Thyroid gland (tissue), 4 donors: ENCODE data around the gene MAPK8IP3. TPM values are rescaled to one million over a fixed set of nuclear protein-coding genes. Genes with fewer than 3 reads are reported as not detected.

Experiments
- DNase-seq, 2 donors: peaks; one replicate each; pipeline ENCODE4 v3.0.0-alpha.2; 2019
- H3K27ac ChIP-seq, 3 donors: fragments of 200-600 bp; sonication (generic); 1 replicate in 2 of 3; 2 replicates in 1 of 3; pipeline ENCODE4 v1.5.1; 2016 to 2019; ENCODE audit warnings: mild to moderate bottlenecking in 1 of 3, moderate library complexity in 1 of 3
- H3K27me3 ChIP-seq: fragments of 200-600 bp; sonication (generic); one replicate; pipeline ENCODE4 v1.5.1; 2019
- H3K36me3 ChIP-seq, 2 donors: fragments of 200-600 bp; sonication (generic); one replicate each; pipeline ENCODE4 v1.5.1; 2016 to 2019
- H3K4me1 ChIP-seq, 2 donors: fragments of 200-600 bp; sonication (generic); one replicate each; pipeline ENCODE4 v1.5.1; 2017 to 2019
- H3K4me3 ChIP-seq, 3 donors: fragments of 200-600 bp; sonication (generic); replicated peaks in 1 of 3; 1 replicate in 2 of 3; 2 replicates in 1 of 3; pipeline ENCODE4 v1.5.1; 2016; ENCODE audit warnings: mild to moderate bottlenecking in 1 of 3
- H3K9me3 ChIP-seq: fragments of 200-600 bp; sonication (generic); one replicate; pipeline ENCODE4 v1.5.1; 2017
- POLR2A ChIP-seq, 2 donors: fragments of 450-650 bp; IDR thresholded peaks; one replicate each; pipeline ENCODE4 v1.6.1; 2017; ENCODE audit warnings: antibody characterized with exemption in 2 of 2, mild to moderate bottlenecking in 2 of 2, moderate library complexity in 1 of 2
- WGBS, 2 donors: methylation state at CpG; one replicate each; pipeline ENCODE4 v1.1.5; 2017; 5-methylcytosine and 5-hydroxymethylcytosine counted together
- intact Hi-C: fragments of 100-400 bp; cut with DNase I; formaldehyde crosslinking; loops from one replicate; pipeline ENCODE4 v1.15.1; 2023
- total RNA-seq, 4 donors: library from RNA; depleted of rRNA; stranded (reverse); fragments of >200 nt; gene quantifications; one replicate each; pipeline ENCODE4 v1.2.3, GENCODE V29; 2016
- TF ChIP-seq, protein P1 (sequence below), 6 experiments: fragments of 200-600 bp in 3 of 6; fragments of 450-650 bp in 3 of 6; sonication (generic) in 3 of 6; IDR thresholded peaks; one replicate each; pipeline ENCODE4 v1.5.1; 2016 to 2019; ENCODE audit warnings: antibody characterized with exemption in 6 of 6, mild to moderate bottlenecking in 2 of 6, inconsistent platforms in 1 of 6, moderate library complexity in 1 of 6

MAPK8IP3 gene
- total RNA-seq, 4 donors from 2014 or later, result 45.7 to 137 (median 60.4) TPM

DNA sequence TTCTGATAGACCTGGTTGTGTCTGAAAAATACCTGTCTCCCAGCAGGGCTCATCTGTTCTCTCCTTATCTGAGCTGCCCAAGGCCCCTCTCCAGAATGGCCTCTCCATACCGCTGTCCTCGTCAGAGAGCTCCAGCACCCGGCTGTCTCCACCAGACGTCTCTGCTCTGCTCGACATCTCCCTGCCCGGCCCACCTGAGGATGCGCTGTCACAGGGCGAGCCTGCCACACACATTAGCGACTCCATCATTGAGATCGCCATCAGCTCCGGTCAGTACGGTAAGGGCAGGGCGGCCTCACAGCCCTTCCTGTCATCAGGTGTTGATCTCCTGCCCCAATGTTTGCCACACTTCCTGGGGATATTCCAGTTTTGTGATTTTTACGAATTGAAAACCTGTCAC lies 38.1 kb upstream of the MAPK8IP3 start:
- Histone ChIP-seq H3K4me3 (no peak overlapping the region), H3K36me3 (peaks cover 90 to 100% of the 10 kb centered on the region in 2 donors), H3K27ac (no peak overlapping the region), H3K4me1 (no peaks in the 10 kb centered on the region), H3K9me3 (no peaks in the 10 kb centered on the region), H3K27me3 (no peaks in the 10 kb centered on the region)
- TF ChIP-seq POLR2A (IDR thresholded peaks at IDR 0.05), result no peak
- TF ChIP-seq, protein P1, sequence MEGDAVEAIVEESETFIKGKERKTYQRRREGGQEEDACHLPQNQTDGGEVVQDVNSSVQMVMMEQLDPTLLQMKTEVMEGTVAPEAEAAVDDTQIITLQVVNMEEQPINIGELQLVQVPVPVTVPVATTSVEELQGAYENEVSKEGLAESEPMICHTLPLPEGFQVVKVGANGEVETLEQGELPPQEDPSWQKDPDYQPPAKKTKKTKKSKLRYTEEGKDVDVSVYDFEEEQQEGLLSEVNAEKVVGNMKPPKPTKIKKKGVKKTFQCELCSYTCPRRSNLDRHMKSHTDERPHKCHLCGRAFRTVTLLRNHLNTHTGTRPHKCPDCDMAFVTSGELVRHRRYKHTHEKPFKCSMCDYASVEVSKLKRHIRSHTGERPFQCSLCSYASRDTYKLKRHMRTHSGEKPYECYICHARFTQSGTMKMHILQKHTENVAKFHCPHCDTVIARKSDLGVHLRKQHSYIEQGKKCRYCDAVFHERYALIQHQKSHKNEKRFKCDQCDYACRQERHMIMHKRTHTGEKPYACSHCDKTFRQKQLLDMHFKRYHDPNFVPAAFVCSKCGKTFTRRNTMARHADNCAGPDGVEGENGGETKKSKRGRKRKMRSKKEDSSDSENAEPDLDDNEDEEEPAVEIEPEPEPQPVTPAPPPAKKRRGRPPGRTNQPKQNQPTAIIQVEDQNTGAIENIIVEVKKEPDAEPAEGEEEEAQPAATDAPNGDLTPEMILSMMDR (IDR thresholded peaks at IDR 0.05), result no peak
- WGBS, 2 donors, result 94 to 98% methylated on average over 10 to 14 of the region's 14 CpGs
- DNase-seq, result no peak
- intact Hi-C loops, result no loop called here

DNA sequence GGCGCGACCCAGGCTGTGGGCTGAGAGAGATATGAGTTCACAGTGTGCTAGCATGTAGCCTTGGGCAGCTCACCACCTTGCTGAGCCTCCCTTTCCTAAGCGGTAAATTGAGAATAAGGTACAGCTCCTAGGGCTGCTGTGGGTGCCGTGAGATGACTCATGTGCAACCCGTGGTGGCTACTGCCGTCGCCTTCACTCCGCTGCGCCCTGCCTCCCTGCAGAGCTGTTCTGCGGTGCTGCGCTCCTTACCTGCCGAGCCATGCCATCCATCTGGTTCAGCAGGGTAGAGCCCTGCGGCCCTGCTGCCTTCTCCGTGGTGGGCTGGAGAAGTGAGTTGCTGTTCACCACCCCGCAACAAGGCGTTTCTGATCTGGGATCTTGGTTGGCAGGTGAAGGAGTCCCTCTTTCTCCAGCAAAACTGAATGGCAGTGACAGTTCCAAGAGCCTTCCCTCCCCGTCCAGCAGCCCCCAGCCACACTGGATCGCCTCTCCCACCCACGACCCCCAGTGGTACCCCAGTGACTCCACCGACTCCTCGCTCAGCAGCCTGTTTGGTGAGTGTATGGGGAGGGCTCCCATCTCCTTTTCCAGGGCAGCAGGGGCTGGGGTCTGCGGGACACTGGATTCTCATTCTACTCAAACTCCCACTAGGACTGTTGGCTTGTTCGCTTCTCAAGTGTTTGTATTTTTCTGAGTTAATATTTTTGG lies 37.2 kb upstream of the MAPK8IP3 start:
- TF ChIP-seq, protein P1 (IDR thresholded peaks at IDR 0.05), result no peak
- no peak for TF ChIP-seq POLR2A (IDR thresholded peaks at IDR 0.05)
- Histone ChIP-seq H3K27me3 (no peaks in the 10 kb centered on the region), H3K36me3 (peaks cover 86 to 97% of the 10 kb centered on the region in 2 donors), H3K4me1 (no peaks in the 10 kb centered on the region), H3K4me3 (no peak overlapping the region), H3K27ac (no peak overlapping the region), H3K9me3 (no peaks in the 10 kb centered on the region)
- 93 to 97% methylated on average over 10 to 18 of the region's 23 CpGs for WGBS, 2 donors
- no peak for DNase-seq
- intact Hi-C loops, result no loop called here

DNA sequence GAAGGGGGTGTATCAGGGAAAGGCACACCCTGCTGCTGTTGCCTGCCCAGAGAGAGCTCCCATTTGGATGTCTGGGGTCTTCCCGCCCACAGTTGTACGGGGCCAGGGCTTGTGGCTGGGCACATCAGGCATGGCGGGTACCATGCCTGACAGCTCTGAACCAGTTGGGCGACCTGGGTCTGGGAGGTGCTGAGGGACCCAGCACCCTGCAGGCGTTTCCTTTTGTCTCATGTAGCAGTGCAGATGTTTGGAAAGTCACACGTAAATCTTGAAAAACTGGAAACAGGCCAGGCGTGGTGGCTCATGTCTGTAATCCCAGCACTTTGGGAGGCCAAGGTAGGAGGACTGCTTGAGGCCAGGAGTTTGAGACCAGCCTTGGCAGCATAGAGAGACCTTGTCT lies 36.3 kb upstream of the MAPK8IP3 start:
- TF ChIP-seq, protein P1 (IDR thresholded peaks at IDR 0.05), result no peak
- TF ChIP-seq POLR2A (IDR thresholded peaks at IDR 0.05), result no peak
- H3K27me3 ChIP-seq, result no peaks in the 10 kb centered on the region
- no peak for DNase-seq
- H3K27ac ChIP-seq, result no peak overlapping the region
- intact Hi-C loops, result no loop called here
- H3K9me3 ChIP-seq, result no peaks in the 10 kb centered on the region
- no peak overlapping the region for H3K4me3 ChIP-seq
- peaks cover 87 to 95% of the 10 kb centered on the region in 2 donors for H3K36me3 ChIP-seq
- WGBS, 2 donors, result 93 to 96% methylated on average over 7 of the region's 7 CpGs
- no peaks in the 10 kb centered on the region for H3K4me1 ChIP-seq

DNA sequence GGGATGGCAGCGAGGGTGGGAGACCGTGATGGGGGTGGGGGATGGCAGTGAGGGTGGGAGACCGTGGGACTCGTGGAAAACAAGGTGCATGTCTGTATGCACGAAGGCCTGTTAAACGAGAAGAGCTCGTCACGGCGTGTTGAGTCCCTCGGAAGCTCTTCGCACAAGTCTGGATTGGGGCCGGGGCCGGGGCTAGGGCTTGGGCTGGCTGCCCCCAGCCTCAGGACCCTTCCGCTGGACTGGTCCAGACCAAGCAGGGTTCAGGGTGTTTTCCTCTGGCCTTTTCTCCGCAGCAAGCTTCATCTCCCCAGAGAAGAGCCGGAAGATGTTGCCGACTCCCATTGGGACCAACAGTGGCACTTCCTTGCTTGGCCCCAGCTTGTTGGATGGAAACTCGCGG lies 35.6 kb upstream of the MAPK8IP3 start:
- H3K4me1 ChIP-seq, result no peaks in the 10 kb centered on the region
- H3K36me3 ChIP-seq, result peaks cover 83 to 95% of the 10 kb centered on the region in 2 donors
- H3K27me3 ChIP-seq, result no peaks in the 10 kb centered on the region
- TF ChIP-seq POLR2A (IDR thresholded peaks at IDR 0.05), result no peak
- TF ChIP-seq, protein P1 (IDR thresholded peaks at IDR 0.05), result no peak
- H3K9me3 ChIP-seq, result no peaks in the 10 kb centered on the region
- DNase-seq, result no peak
- no peak overlapping the region for H3K4me3 ChIP-seq
- no peak overlapping the region for H3K27ac ChIP-seq
- 92 to 95% methylated on average over 16 to 18 of the region's 19 CpGs for WGBS, 2 donors
- intact Hi-C loops, result no loop called here

DNA sequence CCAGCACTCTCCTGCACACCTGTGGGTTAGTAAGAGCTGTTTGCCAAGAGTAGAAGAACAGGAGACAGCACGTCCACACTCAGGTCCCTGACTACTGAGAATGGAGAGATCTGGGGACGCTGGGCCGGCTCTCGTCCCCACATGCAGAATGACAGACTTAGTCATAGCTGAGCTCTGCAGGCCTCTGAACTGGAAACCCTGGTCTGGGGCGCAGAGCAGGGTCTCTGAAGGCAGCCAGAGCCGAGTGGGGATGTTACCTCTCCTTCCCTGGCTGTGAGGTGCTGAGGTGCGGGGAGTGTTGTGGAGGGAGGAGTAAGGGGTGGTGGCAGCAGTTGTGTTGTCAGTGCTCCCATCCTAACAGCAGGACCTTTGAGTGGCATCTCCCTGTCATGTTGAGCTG lies 35.1 kb upstream of the MAPK8IP3 start:
- Histone ChIP-seq H3K4me1 (no peaks in the 10 kb centered on the region), H3K27ac (no peak overlapping the region), H3K4me3 (no peak overlapping the region), H3K36me3 (peaks cover 83 to 91% of the 10 kb centered on the region in 2 donors), H3K9me3 (no peaks in the 10 kb centered on the region), H3K27me3 (no peaks in the 10 kb centered on the region)
- intact Hi-C loops, result no loop called here
- no peak for DNase-seq
- TF ChIP-seq, protein P1 (IDR thresholded peaks at IDR 0.05), result no peak
- no peak for TF ChIP-seq POLR2A (IDR thresholded peaks at IDR 0.05)
- WGBS, 2 donors, result 97% methylated on average over 7 of the region's 7 CpGs; no CpG with 5 or more reads in 1 of the 2 donors
